Adrenal gland (tissue), 12 donors: ENCODE measurements around the gene KLK8. TPM values are rescaled to one million over a fixed set of nuclear protein-coding genes. Genes with fewer than 3 reads are reported as not detected.

Source experiments
- DNase-seq, 7 donors: peaks; one replicate each; pipeline ENCODE4 v3.0.0-alpha.2; 2019 to 2020
- H3K27ac ChIP-seq, 5 donors: fragments of 200-600 bp; sonication (generic) in 4 of 5; 1 replicate in 3 of 5; 2 replicates in 2 of 5; pipeline versions ENCODE4 v1.5.1 to v1.8.0; 2016 to 2020; ENCODE audit warnings: mild to moderate bottlenecking in 1 of 5
- H3K27me3 ChIP-seq: fragments of 200-600 bp; 2 replicates; pipeline ENCODE4 v1.8.0; 2021
- H3K36me3 ChIP-seq, 2 donors: fragments of 200-600 bp; replicated peaks in 1 of 2; 1 replicate in 1 of 2; 2 replicates in 1 of 2; pipeline versions ENCODE4 v1.5.1 to v1.8.0; 2018 to 2022
- H3K4me1 ChIP-seq, 2 donors: fragments of 200-600 bp; replicated peaks in 1 of 2; 1 replicate in 1 of 2; 2 replicates in 1 of 2; pipeline versions ENCODE4 v1.5.1 to v1.8.0; 2018 to 2021
- H3K4me3 ChIP-seq, 4 donors: fragments of 200-600 bp; sonication (generic) in 3 of 4; one replicate each; pipeline ENCODE4 v1.5.1; 2016 to 2018
- H3K9me3 ChIP-seq, 3 donors: fragments of 200-600 bp; sonication (generic) in 1 of 3; replicated peaks in 1 of 3; 1 replicate in 2 of 3; 2 replicates in 1 of 3; pipeline versions ENCODE4 v1.5.1 to v1.8.0; 2016 to 2021
- POLR2A ChIP-seq, 2 donors: fragments of 450-650 bp; IDR thresholded peaks; one replicate each; pipeline ENCODE4 v1.6.1; 2017; ENCODE audit warnings: antibody characterized with exemption in 2 of 2, mild to moderate bottlenecking in 2 of 2, moderate library complexity in 1 of 2
- WGBS, 4 donors: extraction: QIAGEN DNeasy Blood & Tissue Kit in 2 of 4; methylation state at CpG; one replicate each; pipeline versions ENCODE4 v1.1.5 to v1.1.7; 2013 to 2017; 5-methylcytosine and 5-hydroxymethylcytosine counted together
- intact Hi-C, 2 donors: fragments of 100-400 bp; cut with DNase I; formaldehyde crosslinking; loops; one replicate each; pipeline versions ENCODE4 v1.14.1 to v1.15.0; 2022 to 2023
- polyA plus RNA-seq, 3 donors: library from polyadenylated mRNA; stranded (reverse); fragments of 200-250 nt in 2 of 3; fragments of 350-450 nt in 1 of 3; fragmentation: Illumina TruSeq in 1 of 3; extraction: RNeasy Lipid Tissue Mini Kit (QIAGEN cat#74804) in 1 of 3; gene quantifications; one replicate each; pipeline ENCODE4 v1.2.3, GENCODE V29; 2013 to 2014
- total RNA-seq, 9 donors: library from RNA; depleted of rRNA in 4 of 9; stranded (reverse); fragments of >200 nt in 4 of 9; fragments of 120-200 nt in 1 of 9; fragmentation: NEBNext Ultra II Directional in 1 of 9; extraction: Animal tissue kit (Norgen Biotek cat#: 25700) in 1 of 9; gene quantifications; one replicate each; pipeline versions ENCODE4 v1.1.0 to v1.2.4, GENCODE V29; 2013 to 2023
- TF ChIP-seq, protein P1 (sequence below), 6 experiments: fragments of 450-650 bp in 4 of 6; fragments of 200-600 bp in 2 of 6; sonication (generic) in 1 of 6; IDR thresholded peaks; 1 replicate in 5 of 6; 2 replicates in 1 of 6; pipeline versions ENCODE4 v1.5.1 to v1.8.0; 2016 to 2021; ENCODE audit warnings: antibody characterized with exemption in 6 of 6, mild to moderate bottlenecking in 2 of 6, moderate library complexity in 1 of 6
- donor health status: healthy with polysubstance abuse.
- donor health status: Bipolar disorder and iron deficiency.
- donor health status: DM: yes; HTN: yes; CAD: no.
- donor health status: DM: no; HTN: no; CAD: no.
- donor health status: DM: no; HTN: no; CAD: no.
- donor health status: DM: yes; HTN: yes; CAD: no.

Gene KLK8
- total and polyA plus RNA-seq, 12 donors, result 0.34 to 0.80 (median 0.39) TPM; not detected in 9

DNA sequence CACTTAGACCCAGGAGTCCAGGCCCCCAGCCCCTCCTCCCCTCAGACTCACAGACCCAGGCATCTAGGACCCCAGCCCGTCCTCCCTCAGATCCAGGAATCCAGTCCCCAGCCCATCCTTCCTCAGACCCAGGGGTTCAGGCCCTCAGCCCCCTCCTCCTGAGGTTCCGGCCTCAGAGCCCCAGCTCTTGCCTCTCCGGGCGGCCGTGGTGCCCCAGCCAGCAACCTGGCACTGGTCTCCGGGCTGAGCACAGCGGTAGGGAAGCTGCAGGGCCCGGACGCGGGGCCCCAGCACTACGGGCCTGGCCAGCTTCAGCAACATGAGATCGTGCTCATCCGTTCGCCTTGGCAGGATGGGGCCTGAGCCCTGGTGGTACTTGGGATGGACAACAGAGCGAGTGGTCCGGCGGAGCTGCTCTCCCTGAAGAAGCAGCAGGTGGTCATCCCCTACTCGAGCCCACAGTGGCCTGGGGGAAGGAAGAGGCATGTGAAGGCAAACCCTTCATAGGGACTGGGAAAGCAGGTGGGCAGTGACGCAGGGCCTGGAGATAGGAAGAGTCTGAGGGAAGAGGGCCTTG is 14.4 kb upstream of the KLK8 start:
- Histone ChIP-seq H3K4me1 (peaks cover 0 to 8% of the 10 kb centered on the region in 2 donors), H3K27me3 (peaks cover 42% of the 10 kb centered on the region), H3K27ac (no peak overlapping the region), H3K9me3 (no peaks in the 10 kb centered on the region), H3K4me3 (no peak overlapping the region), H3K36me3 (no peaks in the 10 kb centered on the region)
- no peak for DNase-seq
- 78 to 92% (median 85%) methylated on average over 9 to 19 of the region's 19 CpGs for WGBS, 4 donors
- TF ChIP-seq, protein P1, sequence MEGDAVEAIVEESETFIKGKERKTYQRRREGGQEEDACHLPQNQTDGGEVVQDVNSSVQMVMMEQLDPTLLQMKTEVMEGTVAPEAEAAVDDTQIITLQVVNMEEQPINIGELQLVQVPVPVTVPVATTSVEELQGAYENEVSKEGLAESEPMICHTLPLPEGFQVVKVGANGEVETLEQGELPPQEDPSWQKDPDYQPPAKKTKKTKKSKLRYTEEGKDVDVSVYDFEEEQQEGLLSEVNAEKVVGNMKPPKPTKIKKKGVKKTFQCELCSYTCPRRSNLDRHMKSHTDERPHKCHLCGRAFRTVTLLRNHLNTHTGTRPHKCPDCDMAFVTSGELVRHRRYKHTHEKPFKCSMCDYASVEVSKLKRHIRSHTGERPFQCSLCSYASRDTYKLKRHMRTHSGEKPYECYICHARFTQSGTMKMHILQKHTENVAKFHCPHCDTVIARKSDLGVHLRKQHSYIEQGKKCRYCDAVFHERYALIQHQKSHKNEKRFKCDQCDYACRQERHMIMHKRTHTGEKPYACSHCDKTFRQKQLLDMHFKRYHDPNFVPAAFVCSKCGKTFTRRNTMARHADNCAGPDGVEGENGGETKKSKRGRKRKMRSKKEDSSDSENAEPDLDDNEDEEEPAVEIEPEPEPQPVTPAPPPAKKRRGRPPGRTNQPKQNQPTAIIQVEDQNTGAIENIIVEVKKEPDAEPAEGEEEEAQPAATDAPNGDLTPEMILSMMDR (IDR thresholded peaks at IDR 0.05), result no peak
- intact Hi-C loops, result loop anchor here in 1 of 2 donors (10.0 kb wide), 1 partner anchor 79 kb away; no protein-coding TSS in a partner anchor

DNA sequence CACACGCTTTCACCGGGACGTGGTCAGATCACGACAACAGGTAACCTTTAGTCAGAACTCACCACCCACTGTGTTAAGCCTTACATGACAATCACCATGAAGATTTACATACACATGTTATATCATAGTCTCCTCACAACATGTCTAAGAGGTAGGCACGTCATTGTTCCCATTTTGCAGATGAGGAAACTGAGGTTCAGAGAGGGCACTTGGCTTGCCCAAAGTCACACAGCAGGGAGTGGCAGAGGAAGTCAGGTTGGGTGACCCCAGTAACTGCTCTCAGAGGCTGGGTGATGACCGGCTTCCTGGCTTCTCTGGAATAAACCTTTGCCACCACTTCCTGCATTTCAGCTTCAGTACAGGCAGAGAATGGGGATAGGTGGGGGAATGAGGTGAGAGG is 12.8 kb upstream of the KLK8 start:
- peaks cover 0 to 8% of the 10 kb centered on the region in 2 donors for H3K4me1 ChIP-seq
- no peak for DNase-seq
- H3K4me3 ChIP-seq, result no peak overlapping the region
- TF ChIP-seq, protein P1 (IDR thresholded peaks at IDR 0.05), result no peak
- H3K27me3 ChIP-seq, result peaks cover 38% of the 10 kb centered on the region
- no peaks in the 10 kb centered on the region for H3K36me3 ChIP-seq
- H3K9me3 ChIP-seq, result no peaks in the 10 kb centered on the region
- intact Hi-C loops, result loop anchor here in 1 of 2 donors (10.0 kb wide), 1 partner anchor 81 kb away; no protein-coding TSS in a partner anchor
- H3K27ac ChIP-seq, result no peak overlapping the region
- 79 to 85% (median 81%) methylated on average over 5 to 6 of the region's 6 CpGs for WGBS, 4 donors

DNA sequence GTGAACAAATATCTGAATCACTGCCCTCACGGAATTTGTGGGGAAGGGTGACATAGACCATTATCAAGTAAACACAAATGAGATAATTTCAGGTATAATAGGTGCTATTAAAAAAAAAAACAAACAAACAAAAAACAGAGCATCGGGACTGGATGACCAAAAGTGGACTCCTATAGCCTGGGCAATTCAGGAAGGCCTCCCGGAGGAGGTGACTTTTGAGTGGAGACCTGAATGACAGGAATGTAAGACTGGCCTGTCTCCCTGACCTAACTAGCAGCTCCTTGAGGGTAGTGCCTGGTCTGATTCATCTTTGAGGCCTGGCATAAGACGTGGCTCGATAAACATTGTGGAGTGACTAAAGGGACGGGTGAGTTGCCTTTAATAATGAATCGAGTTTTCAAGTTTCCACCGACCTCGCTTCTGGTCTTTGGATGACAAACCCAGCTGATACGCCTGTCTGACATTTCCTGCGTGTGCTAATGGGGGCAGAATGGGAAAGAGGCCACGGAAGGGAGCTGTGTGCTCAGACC is 11.3 kb upstream of the KLK8 start:
- intact Hi-C loops, result loop anchor here in 1 of 2 donors (10.0 kb wide), 1 partner anchor 82 kb away; no protein-coding TSS in a partner anchor
- H3K27me3 ChIP-seq, result peaks cover 30% of the 10 kb centered on the region
- no peak overlapping the region for H3K27ac ChIP-seq
- no peak overlapping the region for H3K4me3 ChIP-seq
- 59 to 64% (median 63%) methylated on average over 11 to 12 of the region's 12 CpGs for WGBS, 4 donors
- no peaks in the 10 kb centered on the region for H3K4me1 ChIP-seq
- no peak for DNase-seq
- no peaks in the 10 kb centered on the region for H3K36me3 ChIP-seq
- no peaks in the 10 kb centered on the region for H3K9me3 ChIP-seq
- TF ChIP-seq, protein P1 (IDR thresholded peaks at IDR 0.05), result no peak
- no peak for TF ChIP-seq POLR2A (IDR thresholded peaks at IDR 0.05)

DNA sequence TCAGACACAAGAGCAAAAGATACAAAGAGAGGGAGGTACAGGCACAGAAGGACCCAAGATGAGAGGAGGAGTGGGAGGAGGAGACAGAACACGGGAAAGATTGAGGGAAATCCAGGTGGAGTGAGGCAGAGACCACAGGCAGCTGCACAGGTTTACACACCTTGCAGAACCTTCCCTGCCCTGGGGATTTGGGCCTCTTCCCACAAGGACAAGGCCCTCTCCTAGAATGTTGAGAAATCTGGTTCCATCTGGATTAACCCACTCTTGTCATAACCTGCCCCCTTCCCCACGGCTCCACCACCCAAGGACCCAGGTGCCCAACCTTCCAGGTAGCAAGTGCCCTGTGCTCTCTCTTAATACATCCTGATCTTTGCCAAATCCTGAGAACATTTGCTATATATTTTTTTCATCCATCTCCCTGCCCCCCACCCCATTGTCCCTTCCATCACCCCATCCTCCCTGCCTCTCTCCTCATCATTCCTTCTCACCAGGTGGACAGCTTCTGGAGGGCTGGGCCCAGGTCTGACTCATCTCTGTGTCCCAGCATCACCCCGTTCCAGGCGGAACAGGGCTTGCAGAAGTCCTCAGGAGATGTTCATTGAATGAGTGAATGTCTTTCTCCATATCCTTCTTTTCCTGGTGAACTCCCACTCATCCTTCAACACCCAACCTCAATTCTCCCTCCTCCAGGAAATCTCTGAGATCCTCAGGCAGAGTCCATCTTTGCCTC is 8.8 kb upstream of the KLK8 start:
- Histone ChIP-seq H3K36me3 (no peaks in the 10 kb centered on the region), H3K9me3 (no peaks in the 10 kb centered on the region), H3K4me1 (no peaks in the 10 kb centered on the region), H3K27ac (no peak overlapping the region), H3K27me3 (peaks cover 14% of the 10 kb centered on the region), H3K4me3 (no peak overlapping the region)
- WGBS, 4 donors, result 61 to 73% (median 65%) methylated on average over 4 of the region's 4 CpGs
- no peak for DNase-seq
- intact Hi-C loops, result loop anchor here in 1 of 2 donors (10.0 kb wide), 1 partner anchor 85 kb away; no protein-coding TSS in a partner anchor
- TF ChIP-seq, protein P1 (IDR thresholded peaks at IDR 0.05), result no peak
- no peak for TF ChIP-seq POLR2A (IDR thresholded peaks at IDR 0.05)
